ENCODE measurements around the gene APBA3.

DNA sequence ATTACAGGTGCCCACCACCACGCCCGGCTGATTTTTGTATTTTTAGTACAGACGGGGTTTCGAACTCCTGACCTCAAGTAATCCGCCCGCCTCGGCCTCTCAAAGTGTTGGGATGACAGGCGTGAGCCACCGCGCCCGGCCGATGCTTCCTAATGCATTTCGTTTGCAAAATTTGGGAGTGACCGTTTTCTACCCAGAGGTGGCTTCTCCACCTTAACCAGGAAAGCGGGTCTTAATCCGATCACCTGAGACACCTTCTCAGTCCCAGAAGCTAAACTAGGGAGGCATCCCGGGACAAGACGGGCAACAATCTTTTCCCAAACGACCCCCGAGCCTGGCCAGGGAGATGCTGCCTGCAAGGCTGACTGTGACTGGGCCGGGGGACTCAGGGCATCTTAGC is 39.5 kb upstream of the APBA3 start:
- TF ChIP-seq POLR2A (IDR thresholded peaks at IDR 0.05): no peak
- TF ChIP-seq, protein P1, sequence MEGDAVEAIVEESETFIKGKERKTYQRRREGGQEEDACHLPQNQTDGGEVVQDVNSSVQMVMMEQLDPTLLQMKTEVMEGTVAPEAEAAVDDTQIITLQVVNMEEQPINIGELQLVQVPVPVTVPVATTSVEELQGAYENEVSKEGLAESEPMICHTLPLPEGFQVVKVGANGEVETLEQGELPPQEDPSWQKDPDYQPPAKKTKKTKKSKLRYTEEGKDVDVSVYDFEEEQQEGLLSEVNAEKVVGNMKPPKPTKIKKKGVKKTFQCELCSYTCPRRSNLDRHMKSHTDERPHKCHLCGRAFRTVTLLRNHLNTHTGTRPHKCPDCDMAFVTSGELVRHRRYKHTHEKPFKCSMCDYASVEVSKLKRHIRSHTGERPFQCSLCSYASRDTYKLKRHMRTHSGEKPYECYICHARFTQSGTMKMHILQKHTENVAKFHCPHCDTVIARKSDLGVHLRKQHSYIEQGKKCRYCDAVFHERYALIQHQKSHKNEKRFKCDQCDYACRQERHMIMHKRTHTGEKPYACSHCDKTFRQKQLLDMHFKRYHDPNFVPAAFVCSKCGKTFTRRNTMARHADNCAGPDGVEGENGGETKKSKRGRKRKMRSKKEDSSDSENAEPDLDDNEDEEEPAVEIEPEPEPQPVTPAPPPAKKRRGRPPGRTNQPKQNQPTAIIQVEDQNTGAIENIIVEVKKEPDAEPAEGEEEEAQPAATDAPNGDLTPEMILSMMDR (IDR thresholded peaks at IDR 0.05): no peak

Data from Peyer's patch (tissue), 4 donors.